NCI-H2227 treated with DMSO at 0.1 percent for 48 hours (cell line): Measurements from ENCODE around the gene ZFYVE21.

Experiments used
- DNase-seq: peaks from one replicate; lab custom pipeline; 2025; lab: John Stamatoyannopoulos, UW

The ZFYVE21 gene

DNA sequence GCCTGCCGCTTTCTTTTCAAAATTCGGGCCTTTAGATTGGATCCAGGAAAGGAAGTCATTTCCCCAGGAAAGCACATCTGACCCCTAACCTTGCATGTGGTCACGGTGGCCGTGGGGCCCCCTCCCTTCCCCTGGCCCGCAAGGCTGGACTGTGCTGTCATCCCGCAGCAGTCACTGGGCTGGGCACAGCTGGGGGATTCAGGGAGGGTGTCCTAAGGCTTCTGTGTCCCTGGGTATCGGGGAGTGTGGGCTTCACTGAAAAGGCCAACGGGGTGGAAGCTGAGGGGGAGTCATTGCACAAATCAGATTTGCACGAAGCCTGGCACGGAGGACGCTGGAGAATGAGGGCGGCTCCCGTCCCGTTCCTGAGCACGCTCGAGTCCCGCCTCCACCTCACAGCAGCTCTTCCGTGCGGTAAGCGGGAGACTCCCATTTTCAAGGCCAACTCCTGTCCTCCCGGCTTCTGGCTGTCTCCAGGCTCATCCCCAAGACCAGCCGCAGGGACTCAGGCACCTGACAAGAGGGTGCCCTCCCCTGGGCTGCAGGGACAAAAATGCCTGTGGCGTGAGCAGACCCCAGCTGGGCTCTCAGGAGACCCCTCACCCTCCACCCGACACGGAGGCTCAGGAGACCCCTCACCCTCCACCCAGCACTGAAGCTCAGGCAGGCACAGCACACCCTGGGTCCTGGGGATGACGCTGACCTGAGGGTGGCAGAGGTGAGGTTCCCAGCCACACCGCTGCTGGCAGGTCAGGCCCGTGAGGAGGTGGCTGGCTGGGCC is 9.9 kb upstream of the ZFYVE21 start:
- no peak for DNase-seq

DNA sequence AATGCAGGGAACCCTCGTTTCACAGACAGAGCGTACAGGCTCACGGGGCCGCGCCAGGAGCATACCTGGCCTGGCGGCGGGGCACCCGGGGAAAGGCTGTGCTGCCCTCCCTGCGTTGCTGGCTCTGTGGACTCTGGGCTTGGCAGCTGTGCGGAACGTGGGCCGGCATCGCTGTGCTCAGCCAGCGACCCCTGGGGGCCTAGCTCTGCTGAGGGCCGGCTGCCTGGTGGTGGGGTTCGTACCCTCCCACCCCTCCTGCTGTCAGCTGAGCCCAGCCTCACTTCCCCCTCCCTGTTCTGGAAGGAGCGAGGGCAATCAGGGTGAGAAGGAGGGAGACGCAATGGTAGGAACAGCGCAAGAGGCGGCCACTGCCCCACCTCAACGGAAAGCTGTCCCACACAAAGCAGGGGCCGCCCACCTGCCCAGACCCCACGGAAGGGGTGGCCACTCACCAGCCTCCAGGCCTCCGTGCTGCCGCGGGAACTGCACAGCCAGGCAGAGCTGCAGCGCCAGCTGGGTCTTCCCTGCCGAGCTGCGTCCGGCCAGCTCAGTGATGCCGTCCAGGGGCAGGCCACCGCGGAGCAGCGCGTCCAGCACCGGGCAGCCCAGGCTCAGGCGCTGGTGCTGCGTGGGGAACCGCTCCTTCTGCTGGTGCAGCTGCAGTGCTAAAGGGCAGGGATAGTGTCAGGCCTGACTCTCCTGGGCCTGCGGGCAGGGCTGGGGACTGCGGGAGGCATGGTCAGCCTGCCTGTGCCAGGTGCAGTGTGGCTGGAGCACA is 8.9 kb upstream of the ZFYVE21 start:
- DNase-seq: no peak

DNA sequence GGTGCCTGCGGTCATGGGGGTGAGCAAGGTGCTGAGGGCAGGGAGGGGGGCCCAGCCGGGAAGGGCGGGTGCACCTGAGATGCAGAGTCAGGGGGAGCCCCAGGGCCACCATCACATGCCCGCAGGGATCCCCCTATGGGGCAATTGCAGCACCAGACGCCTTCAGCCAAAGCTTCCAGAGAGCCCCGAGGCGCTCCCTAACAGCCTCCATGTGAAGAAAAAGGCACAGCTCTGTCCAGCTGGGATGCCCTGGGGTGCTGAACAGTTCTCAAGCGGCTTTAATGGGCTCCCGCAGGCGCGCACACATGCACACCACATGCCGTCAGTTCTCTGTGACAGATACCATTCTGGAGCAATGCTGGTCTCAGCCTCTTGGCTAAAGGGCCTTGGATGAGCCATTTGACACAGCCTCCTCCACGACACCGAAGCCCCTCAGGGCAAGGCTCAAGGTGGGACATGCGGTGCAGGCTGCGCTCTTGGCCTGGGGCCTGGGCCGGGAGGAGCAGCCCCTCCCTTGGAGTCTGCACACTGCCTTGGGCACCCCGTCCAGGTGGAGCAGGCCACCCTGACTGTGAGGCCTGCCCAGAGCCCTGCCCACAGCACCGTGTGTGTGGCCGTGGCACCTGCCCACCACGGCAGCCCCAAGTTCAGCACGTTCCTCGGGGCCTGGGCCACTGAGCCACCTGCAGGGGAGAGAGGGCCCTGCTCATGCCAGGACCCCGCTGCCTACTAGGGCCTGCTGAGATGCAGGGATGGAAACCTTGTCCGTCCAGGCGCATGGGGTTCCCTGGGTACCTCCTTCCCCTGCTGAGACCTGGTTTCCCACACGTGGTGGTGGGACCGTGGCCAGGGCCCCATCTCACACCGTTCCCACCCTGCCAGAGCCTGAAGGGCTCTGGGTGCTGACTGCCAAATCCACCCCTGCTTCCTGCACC is 8.0 kb upstream of the ZFYVE21 start:
- no peak for DNase-seq

DNA sequence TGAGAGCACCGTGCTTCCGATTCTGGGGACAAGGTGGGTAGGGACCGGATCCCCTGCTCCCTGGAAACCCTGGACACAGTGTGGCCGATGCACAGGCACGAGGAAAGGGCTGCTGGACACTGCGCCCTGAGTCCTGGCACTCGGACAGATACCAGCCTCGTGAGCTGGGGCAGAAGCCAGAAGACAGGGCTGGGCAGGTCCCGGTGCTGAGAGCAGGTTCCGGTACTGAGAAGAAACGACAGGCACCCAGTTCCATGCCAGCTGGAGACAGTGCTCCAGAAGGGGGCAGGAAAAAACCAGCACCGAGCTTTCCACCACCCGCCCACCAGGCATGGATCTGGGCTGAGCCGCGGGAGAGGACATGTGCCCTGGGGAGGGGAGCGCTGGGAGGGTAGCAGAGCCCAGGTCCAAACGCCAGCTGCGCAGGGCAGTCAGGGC is 6.8 kb upstream of the ZFYVE21 start:
- DNase-seq: no peak

DNA sequence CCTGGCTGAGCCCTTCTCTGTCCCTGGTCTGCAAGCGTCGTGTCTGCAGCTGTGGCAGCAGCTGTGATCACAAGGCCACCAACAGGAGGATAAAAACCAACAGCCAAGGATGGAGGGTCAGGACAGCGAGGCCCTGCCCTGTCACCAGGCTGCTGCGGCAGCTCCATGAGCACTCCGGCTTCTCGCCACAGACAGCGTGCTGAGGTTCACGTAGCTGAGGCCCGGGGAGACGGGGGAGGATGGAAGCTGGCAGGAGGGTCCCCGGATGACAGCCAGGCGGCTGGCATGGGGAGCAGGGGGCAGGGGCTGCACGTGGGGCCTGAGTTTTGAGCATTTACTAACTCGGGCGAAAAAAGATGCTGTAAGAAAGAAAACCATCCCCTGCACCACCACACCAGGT is 5.8 kb upstream of the ZFYVE21 start:
- no peak for DNase-seq

DNA sequence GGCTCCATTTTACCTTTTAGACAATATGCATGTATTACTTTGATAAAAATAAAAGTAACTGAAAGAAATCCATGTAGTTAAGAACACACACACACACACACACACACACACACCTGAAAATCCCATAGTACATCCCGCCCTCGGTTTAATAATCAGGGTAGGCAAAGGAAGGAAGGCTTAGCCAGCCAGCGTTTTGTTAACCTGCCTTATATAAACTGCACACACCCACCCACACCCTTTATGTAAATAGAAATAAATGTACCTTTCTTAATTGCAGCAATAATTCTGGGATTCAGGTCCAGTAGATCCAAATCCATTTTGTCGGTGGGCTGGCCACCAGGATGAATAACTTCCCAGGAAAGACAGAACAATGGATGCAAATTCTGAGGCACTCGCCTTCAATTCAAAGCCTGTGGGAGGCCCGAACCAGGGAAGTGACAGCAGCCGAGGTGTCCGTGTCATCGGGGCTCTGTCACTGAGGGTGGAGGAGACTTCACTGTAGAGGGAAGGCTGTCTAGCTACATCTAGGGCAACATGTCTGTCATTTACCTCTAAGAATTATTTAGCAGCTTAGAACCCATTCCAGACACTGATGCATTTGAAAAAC is 4.7 kb upstream of the ZFYVE21 start:
- DNase-seq: no peak

DNA sequence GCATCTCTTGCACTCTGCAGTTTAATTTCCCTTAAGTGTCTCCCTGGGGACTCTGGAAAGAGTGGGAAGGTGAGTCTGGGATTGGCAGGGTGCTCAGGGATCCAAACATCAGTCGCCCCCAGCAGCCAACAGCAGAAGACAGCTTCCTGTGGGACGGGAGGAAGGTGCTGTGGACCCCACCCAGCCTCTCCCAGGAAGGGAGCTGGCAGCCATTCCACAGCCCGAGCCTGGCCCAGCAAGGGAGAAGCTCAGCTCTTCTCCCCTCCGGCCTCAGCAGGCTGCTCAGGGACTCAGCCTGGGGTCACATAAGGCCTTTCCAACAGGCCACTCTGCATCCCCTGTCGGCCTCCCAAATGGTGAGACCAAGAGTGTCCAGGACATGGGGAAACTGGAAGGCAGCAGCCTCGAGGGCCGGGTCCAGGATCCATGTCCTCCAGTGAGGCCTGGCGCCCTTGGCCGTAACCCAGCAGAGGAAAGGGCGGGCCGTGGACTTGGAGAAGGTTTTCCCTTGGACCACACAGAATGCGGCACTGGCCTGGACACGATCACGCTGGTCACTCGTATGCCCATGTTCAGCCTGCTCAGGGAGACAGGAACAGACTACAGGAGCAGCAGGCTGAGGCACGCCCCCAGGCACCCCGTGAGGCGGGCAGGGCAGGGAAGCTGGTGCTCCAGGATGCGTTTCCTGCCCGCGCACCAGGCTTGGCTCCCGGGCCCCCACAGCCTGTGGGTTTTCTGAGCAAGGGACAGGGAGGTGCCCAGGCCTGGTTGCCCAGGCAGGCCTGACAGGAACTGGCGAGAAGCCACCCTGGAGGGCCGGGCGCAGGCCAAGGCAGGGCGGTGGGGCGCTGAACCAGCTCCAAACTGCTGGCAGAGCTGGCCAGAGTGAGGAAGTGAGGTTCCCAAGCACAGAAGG is 3.8 kb upstream of the ZFYVE21 start:
- no peak for DNase-seq

DNA sequence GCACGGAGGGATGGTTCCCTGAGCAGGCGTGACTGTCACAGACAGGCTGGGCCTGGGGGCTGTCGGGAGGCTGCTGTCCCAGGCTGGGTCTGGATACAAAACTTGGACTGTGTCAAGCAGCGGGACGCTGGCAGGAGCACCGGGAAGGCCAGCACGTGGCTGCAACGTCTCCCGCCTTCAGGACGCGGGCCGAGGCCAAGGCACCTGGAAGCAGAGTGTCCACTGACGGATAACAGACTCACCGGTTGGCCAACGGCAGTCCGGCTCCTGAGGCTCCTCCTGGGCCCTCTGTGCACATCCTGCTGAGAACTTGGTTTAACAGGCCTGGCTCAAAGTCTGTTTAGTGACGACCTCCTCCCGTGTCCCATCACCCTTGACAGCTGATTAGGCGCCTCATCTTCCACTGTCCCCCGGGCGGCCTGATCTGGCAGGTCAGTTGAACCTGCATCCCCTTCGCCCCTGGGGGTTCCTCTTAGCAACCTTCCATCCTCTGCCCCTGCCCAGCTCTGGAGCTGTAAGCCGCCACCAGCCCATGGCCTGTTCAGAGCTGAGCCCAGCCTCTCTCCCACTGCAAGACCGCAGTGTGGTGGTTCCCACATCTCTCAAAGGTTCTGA is 2.9 kb upstream of the ZFYVE21 start:
- DNase-seq: no peak

DNA sequence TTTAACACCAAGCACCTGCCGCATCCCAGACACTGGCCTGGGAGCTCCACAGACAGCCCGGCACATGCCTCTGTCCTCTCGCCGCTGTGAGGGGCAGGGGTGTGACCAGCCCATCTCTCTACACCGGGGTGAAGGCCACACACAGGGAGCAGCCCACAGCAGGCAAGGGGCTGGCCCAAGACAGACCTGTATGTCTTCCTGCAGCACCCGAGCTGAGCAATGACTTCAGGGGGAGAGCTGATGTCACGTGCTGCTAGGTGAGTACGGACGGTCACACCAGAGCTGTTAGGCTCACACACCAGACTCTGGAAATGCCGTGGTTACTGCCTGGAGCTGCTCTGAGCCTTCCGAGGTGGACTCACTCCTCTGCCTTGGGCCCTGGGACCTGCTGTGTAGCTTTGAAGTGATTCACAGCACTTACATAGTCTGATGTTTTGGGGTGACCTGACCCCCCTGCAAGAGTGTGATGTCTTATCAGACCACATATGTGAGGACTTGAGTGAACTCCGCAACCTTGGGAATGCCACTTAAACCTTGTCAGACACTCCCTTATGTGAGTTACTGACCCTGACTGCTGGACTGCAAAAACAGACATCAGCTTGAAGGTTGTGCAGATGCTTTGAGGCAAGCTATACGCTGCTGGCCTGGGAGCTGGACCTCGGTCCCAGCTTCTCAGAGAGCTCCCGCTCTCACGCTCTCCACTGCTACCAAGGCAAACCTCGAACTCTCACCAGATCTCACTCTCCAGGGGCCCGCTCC is 2.1 kb upstream of the ZFYVE21 start:
- DNase-seq: no peak

DNA sequence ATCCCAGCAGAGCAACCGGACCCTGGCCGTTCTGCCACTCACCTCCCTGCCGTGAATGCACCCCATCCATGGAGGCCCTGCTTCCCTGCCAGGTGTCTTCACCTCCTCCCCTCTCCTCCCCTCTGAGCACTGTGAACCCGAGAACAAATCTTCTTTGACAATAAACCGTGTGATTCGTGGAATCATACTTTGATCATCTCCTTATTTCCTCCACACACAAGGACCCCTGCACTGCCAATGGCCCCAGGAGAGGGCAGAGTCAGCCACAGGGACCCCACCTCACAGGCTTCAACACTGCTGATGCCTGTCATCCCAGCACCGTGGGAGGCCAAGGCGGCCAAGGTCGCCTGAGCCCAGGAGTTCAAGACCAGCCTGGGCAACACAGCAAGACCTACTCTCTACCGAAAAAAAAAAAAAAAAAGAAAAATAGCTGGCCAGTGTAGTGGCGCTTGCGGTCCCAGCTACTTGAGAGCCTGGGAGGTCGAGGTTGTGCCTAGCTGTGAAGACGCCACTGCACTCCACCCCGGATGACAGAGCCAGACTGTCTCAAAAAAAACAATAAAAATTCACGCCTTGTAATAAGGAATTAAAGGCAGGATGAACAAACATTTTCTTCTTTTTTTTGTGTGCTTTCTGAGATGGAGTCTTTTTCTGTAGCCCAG is 1.4 kb upstream of the ZFYVE21 start:
- DNase-seq: no peak

DNA sequence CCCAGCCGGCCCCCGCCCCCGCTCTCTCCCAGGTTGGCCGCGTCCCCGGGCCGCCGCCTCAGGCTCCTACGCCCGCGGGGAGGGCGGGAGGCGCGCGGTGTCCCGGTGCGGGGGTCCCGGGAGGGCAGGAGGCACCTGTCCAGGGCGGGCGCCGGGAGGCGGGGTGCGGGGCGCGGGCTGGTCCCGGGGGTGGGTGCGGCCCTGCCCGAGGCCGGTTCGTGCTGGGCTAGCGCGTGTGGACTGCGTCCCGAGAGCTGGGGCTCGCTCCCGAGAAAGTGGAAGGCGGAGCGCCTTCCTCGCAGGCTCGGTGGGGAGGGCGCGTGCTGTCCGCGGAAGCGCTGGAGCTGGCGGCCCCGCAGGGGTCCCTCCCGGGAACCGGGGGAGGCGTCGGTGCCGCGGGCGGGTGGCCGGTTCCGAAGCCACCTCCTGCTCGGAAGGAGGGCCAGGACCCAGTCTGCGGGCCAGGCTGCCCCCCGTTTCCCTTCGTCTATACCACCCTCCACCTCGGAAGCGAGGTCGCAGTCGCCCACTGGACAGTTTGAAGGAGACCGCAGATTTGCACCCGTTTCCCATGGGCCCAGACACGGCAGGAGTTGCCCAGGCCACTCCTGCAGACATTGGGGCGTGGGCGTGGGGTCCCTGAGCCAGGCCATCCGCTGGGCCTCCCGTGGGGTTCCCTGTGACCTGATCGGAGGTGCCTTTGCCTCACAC is 636 bp downstream of the ZFYVE21 start:
- DNase-seq: no peak

DNA sequence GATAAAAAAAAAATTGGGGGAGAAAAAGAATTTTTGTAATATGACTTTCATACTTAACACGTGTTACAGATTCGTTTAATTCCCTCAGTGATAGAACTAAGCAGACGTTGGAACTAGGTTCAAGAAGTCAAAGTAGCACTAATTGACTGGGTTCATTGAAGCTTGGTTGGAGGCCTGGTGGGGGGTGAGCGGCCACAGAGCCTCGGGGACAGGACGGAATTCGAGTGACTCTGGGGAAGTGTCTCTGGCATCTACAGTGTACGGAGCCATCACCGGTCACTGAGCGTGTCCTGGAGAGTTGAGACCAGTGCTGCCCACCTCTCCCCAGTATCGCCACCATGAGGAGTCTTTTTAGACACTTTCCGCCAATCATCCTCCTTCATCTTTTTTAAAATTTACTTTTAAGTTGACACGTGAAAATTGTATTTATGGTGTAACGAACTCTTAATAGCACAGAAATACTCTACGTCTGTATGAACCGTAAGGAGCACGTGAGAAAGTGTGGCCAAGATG is 1.3 kb downstream of the ZFYVE21 start:
- DNase-seq: no peak

DNA sequence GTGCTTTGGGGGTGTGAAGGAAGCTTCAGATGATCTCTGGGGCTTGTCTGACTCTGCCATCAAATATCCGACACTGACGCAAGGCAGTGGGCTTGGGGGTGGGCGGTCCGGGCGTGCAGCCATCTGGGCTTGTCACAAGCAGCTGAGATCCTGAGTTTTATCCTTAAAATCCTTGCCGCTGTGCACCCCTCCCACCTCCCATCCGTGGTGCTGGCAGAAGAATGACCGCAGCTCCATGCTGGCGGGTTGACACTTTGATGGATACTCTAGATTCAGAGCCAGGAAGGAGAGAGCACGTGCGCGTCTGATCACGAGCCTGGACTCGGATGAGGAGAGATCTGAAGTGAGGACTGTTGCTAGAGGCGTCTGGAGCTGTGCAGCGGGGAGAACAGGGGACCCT is 3.0 kb downstream of the ZFYVE21 start:
- no peak for DNase-seq

DNA sequence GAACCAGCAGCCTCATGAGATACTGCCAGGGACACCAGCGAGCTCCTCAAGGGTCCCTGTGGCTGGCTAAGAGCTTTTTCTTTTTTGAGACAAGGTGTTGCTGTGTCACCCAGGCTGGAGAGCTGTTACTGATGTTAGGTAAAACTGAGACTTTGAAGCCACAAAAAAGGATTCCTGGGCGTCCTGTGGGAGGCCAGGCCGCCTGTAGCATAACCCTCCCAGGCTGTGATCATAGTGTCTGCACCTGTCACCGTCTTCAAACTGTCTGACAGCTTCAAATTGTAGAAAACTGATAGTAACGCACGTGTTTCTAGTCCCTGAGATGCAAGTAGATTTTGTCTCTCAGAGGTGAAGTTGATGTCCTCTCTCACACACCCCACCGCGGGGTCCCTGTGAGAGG is 4.1 kb downstream of the ZFYVE21 start:
- DNase-seq: no peak

DNA sequence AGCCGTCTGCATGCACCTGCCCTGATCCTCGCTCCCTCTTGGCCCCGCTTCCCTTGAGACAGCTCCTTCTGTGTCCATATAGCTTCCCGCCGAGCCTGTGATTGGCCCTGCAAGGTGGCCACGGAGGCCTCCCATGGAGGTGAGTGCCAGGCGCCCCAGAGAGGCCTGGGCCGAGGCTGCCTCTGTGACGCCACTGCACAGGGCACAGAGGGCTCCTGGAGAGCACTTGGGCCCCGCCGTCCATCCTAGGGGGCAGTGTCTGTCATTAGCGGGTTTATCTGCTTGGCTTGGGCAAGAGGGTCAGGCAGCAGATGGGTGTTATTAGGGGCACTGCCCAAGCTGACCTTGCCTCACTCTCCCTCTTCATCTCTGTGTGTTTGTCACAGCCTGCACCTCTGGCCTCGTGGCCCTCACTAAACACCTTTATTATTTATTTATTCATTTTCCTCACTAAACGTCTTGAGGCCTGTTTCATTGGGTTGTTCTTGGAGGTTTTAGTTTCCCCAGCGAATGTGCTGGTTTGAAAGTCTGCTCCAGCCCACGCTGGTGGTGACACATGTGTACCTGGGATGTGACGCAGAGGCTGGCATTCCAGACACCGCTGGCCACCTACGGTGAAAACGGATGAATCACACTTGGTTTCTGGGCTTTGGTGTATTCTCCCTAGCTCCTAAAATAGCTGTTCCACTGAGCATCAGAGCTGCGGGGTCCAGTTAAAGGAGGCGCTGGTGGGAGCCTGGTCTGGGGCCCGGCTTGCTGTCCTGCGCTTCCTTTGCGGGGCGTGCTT is 5.9 kb downstream of the ZFYVE21 start:
- no peak for DNase-seq

DNA sequence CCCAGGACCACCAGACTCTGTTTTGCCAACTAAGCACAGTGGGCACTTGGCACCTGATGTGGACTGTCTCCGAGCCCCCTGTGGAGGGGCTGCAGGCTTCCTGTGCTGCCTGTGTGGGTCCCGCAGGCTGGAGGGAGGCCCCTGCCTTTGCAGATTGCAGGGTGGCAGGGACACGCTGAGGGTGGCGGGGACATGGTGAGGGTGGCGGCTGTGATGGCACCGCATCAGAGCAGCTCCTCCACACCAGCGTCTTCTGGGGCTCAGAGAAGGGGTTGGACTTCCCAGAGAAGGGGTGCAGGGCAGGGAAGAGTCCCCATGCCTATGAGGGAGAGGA is 8.1 kb downstream of the ZFYVE21 start:
- no peak for DNase-seq

DNA sequence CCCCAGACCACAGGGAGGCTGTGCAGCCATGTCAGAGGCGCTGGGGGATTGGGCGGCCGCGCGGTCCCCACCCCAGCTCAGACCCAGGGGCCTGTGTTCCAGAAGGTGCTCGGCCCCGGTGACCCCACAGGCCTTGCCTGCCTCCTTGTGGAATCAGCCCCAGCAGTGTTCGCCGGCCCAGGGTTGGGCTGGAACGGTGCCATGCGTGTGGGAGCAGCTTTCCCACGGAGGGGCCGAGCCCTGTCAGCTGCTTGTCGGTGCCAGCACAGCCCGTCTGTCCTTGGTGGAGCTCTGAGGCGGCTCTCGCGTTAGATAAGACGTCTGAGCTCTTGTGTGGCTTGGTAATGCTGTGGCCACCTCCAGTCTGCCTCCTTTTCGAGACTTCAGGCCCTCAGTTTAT is 8.5 kb downstream of the ZFYVE21 start:
- no peak for DNase-seq
